Right atrium auricular region (tissue), 2 donors: Measurements from ENCODE around the gene PRMT2. TPM values are rescaled to one million over a fixed set of nuclear protein-coding genes. Genes with fewer than 3 reads are reported as not detected.

Experiments
- DNase-seq: peaks from one replicate; pipeline ENCODE4 v3.0.0-alpha.2; 2019; ENCODE audit warnings: low spot score
- H3K27ac ChIP-seq, 2 donors: fragments of 200-600 bp; sonication (generic); 1 replicate in 1 of 2; 2 replicates in 1 of 2; pipeline ENCODE4 v1.5.1; 2016 to 2019
- H3K27me3 ChIP-seq, 2 donors: fragments of 200-600 bp; sonication (generic); one replicate each; pipeline versions ENCODE4 v1.5.1 to v1.6.0; 2017 to 2019
- H3K36me3 ChIP-seq: fragments of 200-600 bp; sonication (generic); one replicate; pipeline ENCODE4 v1.5.1; 2016
- H3K4me1 ChIP-seq, 2 donors: fragments of 200-600 bp; sonication (generic); one replicate each; pipeline versions ENCODE4 v1.5.1 to v1.6.0; 2017 to 2019
- H3K4me3 ChIP-seq, 2 donors: fragments of 200-600 bp; sonication (generic); 1 replicate in 1 of 2; 2 replicates in 1 of 2; pipeline ENCODE4 v1.5.1; 2017 to 2019; ENCODE audit warnings: mild to moderate bottlenecking in 1 of 2, moderate library complexity in 1 of 2
- H3K9me3 ChIP-seq, 2 donors: fragments of 200-600 bp; sonication (generic); one replicate each; pipeline ENCODE4 v1.5.1; 2019
- total RNA-seq, 2 donors: library from RNA; depleted of rRNA; stranded (reverse); fragments of >200 nt; gene quantifications; one replicate each; pipeline ENCODE4 v1.1.0, GENCODE V29; 2016
- TF ChIP-seq, protein P1 (sequence below), 2 donors: fragments of 200-600 bp; sonication (generic); IDR thresholded peaks; one replicate each; pipeline ENCODE4 v1.5.1; 2019; ENCODE audit warnings: antibody characterized with exemption in 2 of 2

PRMT2 gene
- total RNA-seq, 2 donors from 2014 or later, result 36.7 to 60.5 TPM

DNA sequence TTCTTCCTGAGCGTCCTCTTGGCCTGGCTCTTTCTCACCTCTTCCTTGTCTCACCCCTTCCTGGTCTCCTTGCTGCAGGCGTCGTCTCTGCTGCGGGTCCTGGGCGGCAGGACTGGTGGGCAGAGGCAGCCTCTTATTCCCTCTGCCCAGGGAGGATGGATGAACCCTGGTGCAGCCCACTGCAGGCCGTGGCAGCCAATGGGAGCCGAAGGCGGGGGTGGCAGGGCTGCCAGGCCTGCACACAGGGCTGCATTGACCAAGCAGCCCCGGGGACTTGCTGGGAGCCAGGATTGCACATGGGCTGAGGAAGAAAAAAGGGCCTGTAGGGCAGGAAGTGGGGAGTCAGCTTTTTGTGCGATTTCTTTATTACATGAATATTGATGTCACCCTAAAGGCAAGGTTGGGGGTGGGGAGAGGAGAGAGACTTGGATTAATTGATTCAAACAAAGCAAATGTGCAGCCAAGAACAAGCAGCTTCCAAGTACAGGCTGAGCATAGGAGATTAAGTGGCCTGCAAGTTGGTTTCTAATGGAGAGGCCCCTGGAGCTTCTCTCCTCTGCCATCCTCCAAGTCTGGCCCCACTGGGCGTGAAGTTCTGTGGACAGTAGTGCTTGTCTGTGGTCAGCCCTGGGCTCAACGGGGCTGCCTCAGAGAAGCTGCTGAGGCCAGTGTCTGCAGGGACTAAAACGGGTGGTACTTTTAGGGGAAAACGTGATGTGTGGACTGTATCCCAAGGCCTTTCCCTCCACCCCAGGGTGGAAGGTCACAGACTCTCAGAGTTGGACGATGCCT, 30.3 kb upstream of the PRMT2 start, which contains the start of gene S100B:
Gene S100B, minus strand, starts transcription at position 108 of the 792 bp plus-strand sequence. CDS start 2,667 bp downstream, outside the sequence.
- TF ChIP-seq, protein P1, sequence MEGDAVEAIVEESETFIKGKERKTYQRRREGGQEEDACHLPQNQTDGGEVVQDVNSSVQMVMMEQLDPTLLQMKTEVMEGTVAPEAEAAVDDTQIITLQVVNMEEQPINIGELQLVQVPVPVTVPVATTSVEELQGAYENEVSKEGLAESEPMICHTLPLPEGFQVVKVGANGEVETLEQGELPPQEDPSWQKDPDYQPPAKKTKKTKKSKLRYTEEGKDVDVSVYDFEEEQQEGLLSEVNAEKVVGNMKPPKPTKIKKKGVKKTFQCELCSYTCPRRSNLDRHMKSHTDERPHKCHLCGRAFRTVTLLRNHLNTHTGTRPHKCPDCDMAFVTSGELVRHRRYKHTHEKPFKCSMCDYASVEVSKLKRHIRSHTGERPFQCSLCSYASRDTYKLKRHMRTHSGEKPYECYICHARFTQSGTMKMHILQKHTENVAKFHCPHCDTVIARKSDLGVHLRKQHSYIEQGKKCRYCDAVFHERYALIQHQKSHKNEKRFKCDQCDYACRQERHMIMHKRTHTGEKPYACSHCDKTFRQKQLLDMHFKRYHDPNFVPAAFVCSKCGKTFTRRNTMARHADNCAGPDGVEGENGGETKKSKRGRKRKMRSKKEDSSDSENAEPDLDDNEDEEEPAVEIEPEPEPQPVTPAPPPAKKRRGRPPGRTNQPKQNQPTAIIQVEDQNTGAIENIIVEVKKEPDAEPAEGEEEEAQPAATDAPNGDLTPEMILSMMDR (IDR thresholded peaks at IDR 0.05), result no peak

GRCh38 chr21:46605767-46606426, 29.6 kb upstream of the PRMT2 start:
- Histone ChIP-seq H3K27ac (no peak overlapping the region), H3K27me3 (no peaks in the 10 kb centered on the region), H3K4me1 (no peaks in the 10 kb centered on the region), H3K36me3 (no peaks in the 10 kb centered on the region), H3K4me3 (no peak overlapping the region), H3K9me3 (peaks cover 0 to 9% of the 10 kb centered on the region in 2 donors)
- TF ChIP-seq, protein P1 (IDR thresholded peaks at IDR 0.05), result no peak
- no peak for DNase-seq

More for the DNA sequence above, 30.3 kb upstream of the PRMT2 start, which contains the start of gene S100B:
- H3K4me3 ChIP-seq, result no peak within 1 kb of the TSS
- no peak for DNase-seq
- peaks cover 0 to 1% of the 10 kb centered on the region in 2 donors for H3K9me3 ChIP-seq
- H3K4me1 ChIP-seq, result no peaks in the 10 kb centered on the region
- no peaks in the 10 kb centered on the region for H3K36me3 ChIP-seq
- no peak within 1 kb of the TSS for H3K27ac ChIP-seq
- no peaks in the 10 kb centered on the region for H3K27me3 ChIP-seq

DNA sequence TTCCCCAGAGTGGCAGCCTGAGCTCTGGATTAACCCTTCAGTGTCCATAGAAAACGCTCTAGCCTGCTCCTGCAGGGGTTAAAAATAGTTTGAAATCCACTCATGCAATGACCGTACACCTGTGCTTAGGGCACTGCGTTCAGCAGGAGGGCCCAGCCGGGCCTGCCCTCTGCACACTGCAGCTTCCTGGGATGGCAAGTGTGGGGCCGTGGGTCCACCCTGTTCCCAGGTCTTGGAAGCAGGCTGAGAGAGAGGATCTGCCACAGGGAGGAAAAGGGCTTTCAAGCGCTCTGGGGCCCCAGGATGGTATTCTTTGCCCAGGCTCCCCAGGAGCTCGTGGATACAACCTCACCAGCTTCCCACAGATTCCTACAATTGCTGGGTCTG, 29.1 kb upstream of the PRMT2 start:
- no peak for DNase-seq
- H3K4me3 ChIP-seq, result no peak overlapping the region
- no peaks in the 10 kb centered on the region for H3K4me1 ChIP-seq
- no peak overlapping the region for H3K27ac ChIP-seq
- TF ChIP-seq, protein P1 (IDR thresholded peaks at IDR 0.05), result no peak
- no peaks in the 10 kb centered on the region for H3K27me3 ChIP-seq
- no peaks in the 10 kb centered on the region for H3K36me3 ChIP-seq
- H3K9me3 ChIP-seq, result peaks cover 0 to 10% of the 10 kb centered on the region in 2 donors

DNA sequence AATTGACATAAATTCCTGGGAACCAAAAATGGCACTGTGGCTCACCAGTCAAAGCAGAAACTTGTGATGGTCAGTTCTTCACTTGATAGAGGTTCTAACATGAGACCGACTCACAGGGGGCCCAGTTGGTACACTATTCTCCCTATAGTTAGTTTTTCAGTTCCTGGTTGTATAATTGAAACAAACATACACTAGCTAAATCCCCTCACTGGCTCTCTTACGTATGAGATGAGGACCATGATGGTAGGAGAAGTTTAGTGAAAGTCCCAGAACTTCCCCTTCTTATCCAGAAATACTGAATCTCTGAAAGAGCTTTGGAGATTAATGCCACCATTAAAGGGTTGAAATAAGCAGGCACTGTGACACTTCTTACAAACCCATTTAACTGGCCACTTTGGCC, 27.8 kb upstream of the PRMT2 start:
- H3K9me3 ChIP-seq, result peaks cover 0 to 10% of the 10 kb centered on the region in 2 donors
- no peak overlapping the region for H3K4me3 ChIP-seq
- H3K36me3 ChIP-seq, result no peaks in the 10 kb centered on the region
- TF ChIP-seq, protein P1 (IDR thresholded peaks at IDR 0.05), result no peak
- H3K27ac ChIP-seq, result no peak overlapping the region
- no peaks in the 10 kb centered on the region for H3K4me1 ChIP-seq
- DNase-seq, result no peak
- H3K27me3 ChIP-seq, result no peaks in the 10 kb centered on the region

DNA sequence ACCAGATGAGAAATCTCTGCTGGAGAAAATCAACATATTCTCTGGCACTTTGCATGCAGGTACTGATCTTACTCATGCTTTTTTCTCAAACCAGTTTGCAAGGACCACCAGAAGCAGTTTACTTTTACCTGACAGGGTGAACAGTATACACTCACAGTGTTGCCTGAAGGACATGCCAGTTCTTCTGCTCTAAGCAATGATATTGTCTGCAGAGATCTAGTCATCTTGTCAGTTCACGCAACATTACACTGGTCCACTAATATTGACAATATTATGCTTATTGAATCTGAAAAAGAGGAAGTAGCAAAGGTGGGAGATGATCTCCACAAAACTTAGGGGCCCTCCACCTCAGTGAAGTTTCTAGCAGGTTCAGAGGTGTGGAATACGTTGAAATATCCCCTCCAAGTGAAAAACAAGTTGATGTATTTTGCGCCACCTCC, 26.8 kb upstream of the PRMT2 start:
- no peaks in the 10 kb centered on the region for H3K4me1 ChIP-seq
- no peaks in the 10 kb centered on the region for H3K27me3 ChIP-seq
- TF ChIP-seq, protein P1 (IDR thresholded peaks at IDR 0.05), result no peak
- H3K27ac ChIP-seq, result no peak overlapping the region
- H3K4me3 ChIP-seq, result no peak overlapping the region
- no peaks in the 10 kb centered on the region for H3K36me3 ChIP-seq
- DNase-seq, result no peak
- H3K9me3 ChIP-seq, result peaks cover 0 to 10% of the 10 kb centered on the region in 2 donors
